GM19239 (cell line): Measurements from ENCODE around the gene UPP1.
A peak's percentile ranks its signal among the peaks of the same experiment; 100 is the strongest.
"Not testable (repeated sequence)": the region's sequence is repeated elsewhere in the genome, so short reads cannot be mapped to it uniquely, and the experiment has no call there.

Experiments used
- DNase-seq: peaks from one replicate; pipeline ENCODE4 v3.0.0; 2011; ENCODE audit warnings: low spot score; ENCODE audit not compliant: insufficient read length
- FAIRE-seq: peaks from 2 replicates; lab custom pipeline; 2011; peaks lifted over from hg19 to GRCh38; lab: Jason Lieb, UNC

Gene UPP1

DNA sequence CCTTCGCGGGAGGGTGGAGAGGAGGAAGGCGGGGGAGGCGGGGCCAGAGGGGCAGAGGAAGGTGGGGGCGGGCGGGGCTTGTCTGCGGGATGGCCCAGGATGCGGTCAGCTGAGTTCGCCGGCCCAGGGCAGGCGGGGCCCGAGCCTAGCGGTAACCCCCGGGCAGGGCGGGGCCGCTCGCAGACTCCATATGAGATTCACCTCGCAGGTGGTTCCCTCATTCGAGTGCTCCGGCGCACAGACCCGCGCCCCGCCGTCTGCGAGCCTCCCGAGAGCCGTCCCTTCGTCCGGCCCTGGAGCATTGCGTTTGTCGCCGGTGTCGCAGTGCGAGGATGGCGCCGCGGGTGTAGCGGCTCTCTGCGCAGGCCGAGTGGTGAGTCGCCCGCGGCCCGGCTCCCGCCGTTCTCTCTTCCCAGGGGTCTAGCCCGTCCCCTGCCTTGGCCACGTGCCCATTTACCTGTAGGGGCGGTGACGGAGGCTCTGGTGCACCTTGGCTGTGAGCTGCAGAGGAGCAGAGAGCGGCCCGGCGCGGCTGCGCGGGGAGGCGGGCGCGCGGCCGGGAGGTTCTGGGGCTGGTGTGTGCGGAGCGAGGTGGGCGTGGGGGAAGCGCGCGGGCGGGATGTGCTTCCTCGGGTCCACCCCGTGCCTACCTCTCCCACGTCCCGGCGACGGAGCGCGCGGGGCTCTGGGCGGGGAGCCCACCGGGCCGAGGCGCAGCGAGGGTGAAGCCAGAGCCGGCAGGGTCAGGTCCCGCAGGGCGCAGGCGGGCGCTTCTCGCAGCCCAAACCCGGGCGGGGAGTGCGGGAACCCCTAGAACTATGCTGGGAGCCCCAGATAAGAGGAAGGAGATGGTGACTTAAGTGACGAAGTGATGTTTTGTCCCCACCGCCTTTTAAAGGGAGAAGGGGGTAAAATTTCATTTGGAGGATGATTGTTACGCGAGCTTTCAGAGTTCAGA lies at the start of gene UPP1:
UPP1 (plus strand) TSS at position 220 of the 958 bp plus-strand sequence. CDS start 5,519 bp downstream, outside the sequence.
- peak; percentile 79 for DNase-seq
- FAIRE-seq: no peak

DNA sequence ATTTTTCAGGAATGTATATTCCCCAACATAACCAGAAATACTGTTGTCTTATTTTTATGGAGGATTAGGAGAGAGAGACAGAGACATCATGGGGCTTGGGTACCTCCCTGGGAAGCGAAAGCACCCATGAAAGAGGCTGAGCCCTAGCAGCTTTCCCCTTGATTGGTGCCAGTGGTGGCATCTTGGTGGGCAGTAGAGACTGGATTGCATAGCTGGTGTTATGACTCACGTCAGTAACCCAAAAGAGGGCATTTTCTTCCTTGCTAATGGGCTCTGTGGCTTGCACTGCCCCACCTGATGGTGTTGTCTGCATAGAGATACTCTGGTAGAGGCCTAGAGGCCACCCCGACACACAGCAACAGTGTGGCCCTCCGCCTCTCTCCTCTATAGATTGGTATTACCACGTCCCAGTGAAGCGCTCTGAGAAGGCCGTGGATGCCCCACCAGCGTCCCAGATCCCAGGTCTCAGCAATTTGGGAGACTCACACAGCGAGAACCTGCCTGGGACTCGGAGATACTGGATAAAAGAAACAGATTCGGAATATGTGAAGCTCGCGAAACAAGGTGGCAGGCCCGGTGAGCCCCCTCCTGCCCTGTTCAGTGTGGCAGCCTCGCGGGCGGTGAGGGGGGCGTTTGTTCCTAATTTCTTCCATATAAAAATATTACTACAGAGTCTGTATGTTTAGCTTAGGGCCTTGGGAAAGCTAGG lies 48.0 kb upstream of the UPP1 start:
- FAIRE-seq (no peak), DNase-seq (no peak)

DNA sequence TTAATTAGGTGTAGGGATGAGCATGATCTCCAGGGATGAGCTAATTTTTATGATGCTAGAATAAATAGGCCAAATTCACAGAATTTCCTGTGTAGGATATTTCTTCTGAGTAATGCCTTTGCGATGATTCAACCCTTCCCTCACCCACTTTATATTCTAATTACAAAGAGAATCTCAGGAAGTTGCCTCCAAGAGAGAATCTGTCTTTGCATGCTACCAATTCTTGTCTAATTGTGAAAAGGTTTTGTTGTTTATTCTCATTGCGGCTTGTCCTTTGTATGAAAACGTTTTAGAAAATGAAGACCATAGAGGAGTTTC lies 47.5 kb upstream of the UPP1 start:
- no peak for FAIRE-seq
- no peak for DNase-seq

DNA sequence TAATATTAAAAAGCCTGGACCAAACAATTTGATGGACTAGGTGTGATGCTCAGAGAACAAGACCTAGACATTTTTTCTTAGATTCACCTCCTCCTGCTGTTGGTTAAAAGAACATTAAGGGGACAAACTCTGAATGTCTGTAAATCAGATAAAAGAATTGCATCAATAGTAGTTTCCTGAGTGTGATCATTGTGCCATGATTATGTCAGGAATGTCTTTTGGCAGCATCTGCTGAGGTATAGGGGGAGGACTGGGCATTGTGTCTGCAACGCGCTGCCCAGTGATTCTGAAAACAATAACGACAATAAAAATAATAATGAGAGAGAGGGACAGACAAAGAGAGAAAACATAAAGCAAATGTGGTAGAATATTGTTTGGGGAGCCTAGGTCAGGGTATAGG lies 46.8 kb upstream of the UPP1 start:
- DNase-seq (no peak), FAIRE-seq (no peak)

DNA sequence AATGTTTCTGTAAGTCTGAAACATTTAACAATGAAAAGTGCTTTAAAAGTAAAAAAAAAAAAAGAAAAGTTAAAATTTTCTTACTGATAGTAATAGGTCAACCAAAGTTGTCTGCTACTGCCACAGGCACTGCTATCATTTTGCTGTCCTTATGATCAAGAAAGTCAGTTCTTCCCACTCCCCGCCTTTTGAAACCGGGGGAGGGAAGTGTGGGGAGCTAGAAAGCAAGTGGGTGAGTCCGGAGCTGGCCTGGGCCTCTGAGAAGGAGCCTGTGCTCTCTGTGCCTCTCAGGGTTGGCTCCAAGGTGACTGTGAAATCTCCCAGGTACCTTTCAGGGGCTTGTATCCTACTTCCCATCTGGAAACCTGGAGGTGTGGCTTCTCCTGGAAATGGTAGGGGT lies 46.4 kb upstream of the UPP1 start:
- FAIRE-seq: no peak

DNA sequence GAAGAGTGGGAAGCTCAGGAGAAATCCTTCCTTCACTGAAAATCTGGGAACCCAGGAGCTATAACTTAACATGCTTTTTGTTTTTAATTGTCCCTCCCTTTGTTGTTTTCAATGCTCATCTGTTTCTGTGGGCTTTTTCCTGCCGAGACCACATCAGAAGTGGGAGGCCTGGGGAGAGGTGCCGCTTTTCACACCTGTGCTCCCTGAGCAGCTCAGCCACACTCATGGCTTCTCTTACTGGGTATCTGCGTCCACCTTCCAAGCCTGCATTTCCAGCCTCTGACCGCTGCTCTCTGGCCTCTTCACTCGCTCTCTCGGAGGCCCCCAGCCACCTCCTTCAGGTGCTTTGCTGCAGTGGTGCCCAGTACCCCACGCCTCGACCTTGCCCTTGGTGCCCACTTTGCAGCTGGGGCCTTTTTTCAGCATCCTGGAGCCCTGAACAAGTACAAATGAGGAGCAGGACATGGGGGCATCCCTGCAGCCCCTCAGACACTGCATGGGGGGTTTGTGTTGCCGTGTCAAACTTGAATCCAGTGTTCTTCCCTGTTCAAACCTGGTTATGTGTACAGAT lies 43.8 kb upstream of the UPP1 start:
- FAIRE-seq: no peak
- no peak for DNase-seq

More for the DNA sequence above, 46.4 kb upstream of the UPP1 start:
- DNase-seq: no peak

DNA sequence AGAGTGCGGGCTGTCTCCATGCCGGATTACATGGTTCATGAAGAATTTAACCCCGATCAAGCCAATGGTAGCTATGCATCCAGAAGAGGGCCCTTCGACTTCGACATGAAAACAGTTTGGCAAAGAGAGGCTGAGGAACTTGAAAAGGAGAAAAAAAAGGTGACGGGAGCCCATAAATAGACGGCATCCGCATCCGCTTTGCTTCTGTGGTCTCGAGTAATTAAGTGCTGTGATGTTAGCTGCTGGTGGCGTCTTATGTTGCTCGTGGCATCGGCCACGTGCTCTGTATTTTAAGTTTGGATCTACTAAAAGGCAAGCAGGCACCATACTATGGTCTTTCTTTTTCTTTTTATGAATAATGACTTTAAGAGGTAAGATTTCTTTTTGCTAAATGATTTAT lies 42.6 kb upstream of the UPP1 start:
- FAIRE-seq: no peak
- DNase-seq: no peak

DNA sequence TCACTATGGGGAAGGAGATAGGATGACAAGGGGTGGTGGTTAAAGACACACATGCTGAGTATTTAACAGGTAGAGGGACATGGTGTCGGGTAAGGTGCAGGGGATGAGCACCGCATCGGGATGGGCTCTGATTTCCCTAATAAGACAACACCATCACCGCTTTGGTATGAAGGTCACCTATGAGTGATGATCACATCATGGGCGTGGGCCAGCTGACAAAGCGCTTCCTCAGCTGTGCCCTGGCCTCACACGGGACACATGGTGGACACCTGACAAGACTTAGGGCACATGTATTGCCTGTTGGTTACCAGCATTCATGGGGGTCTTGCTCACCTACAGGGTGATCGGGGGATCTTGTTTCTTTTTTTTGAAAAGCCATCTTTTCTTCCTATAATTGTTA lies 41.0 kb upstream of the UPP1 start:
- DNase-seq: no peak
- FAIRE-seq: no peak

DNA sequence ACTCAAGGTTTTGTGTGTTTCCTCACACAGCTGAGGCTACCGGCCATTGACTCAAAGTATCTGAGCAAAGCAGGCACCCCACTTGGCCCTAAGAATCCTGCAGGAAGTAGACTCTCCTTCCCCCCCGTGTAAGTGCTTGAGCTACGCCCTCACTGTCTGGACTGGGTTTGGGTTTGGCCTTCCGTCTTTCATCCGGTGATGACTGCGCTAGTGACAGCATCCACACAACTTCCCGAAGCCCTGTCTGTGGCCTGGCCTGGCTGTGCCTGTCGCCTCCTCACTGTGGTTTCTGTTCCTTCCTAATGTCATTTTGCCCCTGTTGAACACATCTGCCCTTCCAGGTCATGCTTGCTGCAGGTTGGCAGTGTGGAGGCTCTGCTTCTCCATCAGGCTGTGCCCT lies 39.2 kb upstream of the UPP1 start:
- DNase-seq: no peak
- no peak for FAIRE-seq

DNA sequence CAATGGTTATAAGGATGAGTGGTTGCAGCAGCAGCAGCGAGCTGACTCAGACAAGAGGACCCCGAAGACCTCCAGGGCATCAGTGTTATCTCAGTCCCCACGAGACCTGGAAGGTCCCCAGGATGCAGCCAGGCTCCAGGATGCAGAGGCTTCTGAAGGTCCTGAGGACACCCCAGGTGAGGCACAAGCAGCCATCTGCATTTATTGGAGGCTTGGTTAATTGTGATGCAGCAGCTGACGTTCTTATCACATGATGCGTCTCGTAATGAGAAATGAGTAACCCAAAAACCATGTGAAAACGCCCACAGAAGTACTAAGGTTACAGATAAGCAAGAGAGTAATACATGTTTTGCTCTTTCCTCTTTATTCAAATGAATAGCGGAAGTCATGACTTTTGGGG lies 36.3 kb upstream of the UPP1 start:
- DNase-seq (no peak), FAIRE-seq (no peak)

DNA sequence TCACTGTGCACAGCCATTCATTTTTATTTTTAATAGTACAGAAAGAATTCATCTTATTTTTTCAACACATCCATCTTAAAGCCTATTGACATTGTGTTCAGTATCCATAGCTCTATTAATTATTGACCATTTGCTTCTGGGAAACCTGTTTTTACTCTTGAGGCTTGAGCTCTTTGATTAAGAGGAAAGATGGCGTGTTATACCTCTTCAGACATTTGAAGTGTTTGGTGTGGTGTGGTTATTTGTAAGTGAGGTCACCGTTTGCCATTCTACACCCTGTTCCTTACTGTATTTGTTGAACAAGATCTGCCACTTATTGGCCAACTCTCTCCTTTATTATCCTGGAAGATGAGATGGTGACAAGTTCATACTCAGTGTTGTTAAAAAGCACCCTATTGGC lies 35.3 kb upstream of the UPP1 start:
- DNase-seq (no peak), FAIRE-seq (no peak)

DNA sequence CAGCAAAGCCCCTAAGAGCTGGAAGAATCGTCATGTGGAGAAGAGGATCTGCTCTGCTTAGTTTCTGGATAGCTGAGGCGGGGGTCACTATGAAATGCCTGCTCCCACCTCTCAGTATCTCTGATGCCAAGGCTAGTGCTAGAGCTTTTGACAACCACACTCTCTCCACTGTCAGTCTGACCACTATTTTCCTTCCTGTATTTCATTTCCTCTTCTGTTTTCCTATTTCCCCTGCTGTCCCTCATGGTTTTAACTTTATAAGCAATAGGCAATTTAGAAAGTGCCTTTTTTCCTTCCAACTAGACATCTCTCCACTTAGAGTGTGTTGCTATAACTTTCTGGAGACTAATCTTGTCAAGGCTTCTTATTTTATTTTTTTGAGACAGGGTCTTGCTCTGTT lies 30.1 kb upstream of the UPP1 start:
- DNase-seq (no peak), FAIRE-seq (no peak)

DNA sequence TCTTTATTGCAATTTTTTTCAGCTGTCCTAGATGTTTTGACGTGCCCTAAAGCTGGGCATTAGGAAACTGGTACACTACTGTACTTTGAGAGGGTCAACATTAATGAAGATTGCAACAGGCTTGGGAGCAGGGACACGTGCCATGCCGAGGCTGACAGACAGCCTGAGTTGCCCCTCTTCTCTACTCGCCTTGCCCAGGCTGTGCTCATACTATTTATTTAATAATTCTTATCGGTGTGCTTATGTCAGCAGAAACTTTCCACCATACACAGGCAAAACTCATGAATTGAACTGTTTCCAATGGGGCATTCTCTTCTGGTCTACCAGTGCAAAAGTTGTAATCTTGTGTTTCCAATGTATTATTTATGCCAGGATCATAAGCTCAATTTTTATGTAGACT lies 29.4 kb upstream of the UPP1 start:
- FAIRE-seq (no peak), DNase-seq (no peak)

DNA sequence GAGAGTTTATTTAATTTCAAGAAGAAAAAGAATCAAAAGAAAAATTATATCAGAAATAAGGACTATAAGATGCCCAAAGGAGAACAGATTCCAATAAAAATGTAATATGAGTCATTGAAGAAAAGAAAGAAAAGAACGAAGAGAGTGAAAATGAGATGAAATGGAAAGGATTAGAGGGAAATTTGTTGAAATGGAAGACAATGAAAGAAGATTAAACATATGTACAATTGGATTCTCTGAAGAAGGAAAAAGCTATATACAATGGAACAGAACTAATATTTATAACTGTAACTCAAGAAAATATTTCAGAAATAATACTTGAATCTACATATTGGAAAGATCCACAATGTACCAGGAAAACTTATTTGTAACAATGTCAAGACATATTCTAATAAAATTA lies 25.1 kb upstream of the UPP1 start:
- FAIRE-seq: no peak
- no peak for DNase-seq

DNA sequence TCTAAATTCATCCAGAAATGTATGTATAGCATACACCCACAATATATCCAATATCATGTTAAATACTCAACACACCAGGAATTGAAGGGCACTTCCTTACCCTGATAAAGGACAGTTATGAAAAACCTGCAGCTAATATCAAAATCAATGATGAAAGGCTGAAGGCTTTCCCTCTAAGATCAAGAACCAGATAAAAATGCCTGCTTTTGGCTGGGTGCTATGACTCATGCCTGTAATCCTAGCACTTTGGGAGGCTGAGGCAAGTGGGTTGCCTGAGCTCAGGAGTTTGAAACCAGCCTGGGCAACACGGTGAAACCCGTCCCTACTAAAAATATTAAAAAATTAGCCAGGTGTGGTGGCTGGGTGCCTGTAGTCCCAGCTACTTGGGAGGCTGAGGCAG lies 21.6 kb upstream of the UPP1 start:
- FAIRE-seq: no peak
- no peak for DNase-seq

DNA sequence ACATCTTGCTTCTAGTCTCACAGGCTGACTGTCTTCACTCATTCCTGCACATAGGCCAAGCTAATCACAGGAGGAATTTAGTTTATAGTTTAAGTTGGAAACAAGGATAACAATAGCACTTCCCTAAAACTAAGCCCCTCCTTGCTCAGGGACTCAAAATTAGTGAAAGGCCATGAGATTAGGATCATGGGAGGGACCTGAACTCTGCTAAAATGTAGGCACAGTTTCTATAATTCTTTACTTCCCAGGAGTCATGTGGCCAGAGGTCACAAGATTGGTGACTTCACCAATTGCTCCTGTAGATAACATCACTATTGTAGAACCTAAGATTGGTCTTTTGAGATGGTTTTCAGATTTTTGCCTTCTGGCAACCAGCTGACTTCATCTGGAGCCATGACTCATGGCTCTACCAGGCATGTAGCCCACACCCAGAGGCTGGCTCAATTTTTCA lies 14.8 kb upstream of the UPP1 start:
- no peak for FAIRE-seq
- DNase-seq: no peak

DNA sequence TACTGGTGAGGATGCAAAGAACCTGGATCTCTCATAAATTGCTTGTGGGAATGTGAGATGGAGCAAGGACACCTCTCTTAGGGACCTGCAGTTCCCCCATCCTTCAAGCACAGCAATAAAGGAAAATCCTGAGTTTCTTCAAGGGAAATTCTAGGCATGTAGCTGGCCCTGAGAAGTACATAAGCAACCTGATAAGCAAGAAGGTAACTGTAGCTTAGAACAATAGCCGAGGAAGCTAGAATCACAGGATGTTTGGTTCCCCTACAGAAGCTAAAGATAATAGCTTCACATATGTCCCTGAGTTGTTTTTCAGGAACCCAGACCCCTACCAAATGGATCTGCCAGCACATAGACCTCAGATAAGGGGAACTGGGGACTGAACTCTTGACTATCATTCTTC lies 11.6 kb upstream of the UPP1 start:
- no peak for FAIRE-seq
- DNase-seq: no peak

DNA sequence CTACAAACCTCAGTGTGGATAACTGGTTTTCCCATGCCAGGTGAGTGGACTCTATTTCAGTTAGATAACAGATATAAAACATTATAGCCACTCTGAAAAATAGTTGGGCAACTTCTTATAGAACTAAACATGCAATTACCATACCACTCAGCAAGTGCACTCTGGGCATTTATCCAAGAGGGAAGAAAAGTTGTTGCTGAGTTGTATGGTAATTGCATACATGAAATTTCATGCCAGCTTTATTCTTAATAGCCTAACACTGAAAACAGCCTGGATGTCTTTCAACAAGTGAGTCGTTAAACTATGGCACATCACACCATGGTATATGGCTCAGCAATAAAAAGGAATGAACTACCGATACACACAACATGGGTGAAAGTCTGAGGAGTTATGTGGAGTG lies 10.6 kb upstream of the UPP1 start:
- DNase-seq: no peak
- FAIRE-seq: no peak

DNA sequence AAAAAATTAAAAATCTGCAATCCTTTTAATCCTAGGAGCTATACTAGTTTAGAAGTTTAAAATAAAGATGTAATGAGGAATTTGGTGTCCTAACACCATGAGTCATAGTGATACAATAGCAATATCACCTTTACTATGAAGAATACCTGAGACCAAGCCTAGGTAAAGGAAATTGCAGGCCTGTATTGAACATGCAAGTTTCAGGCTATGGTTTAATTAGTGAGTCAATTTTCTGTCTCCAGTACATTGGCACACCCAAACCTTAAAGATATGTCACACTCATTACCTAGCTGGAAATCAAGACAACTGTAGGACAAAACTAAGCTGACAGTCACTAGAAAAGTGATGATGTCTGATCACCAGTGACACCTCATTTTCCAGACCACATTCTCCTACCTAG lies 6.7 kb upstream of the UPP1 start:
- not testable (repeated sequence) for FAIRE-seq, DNase-seq

DNA sequence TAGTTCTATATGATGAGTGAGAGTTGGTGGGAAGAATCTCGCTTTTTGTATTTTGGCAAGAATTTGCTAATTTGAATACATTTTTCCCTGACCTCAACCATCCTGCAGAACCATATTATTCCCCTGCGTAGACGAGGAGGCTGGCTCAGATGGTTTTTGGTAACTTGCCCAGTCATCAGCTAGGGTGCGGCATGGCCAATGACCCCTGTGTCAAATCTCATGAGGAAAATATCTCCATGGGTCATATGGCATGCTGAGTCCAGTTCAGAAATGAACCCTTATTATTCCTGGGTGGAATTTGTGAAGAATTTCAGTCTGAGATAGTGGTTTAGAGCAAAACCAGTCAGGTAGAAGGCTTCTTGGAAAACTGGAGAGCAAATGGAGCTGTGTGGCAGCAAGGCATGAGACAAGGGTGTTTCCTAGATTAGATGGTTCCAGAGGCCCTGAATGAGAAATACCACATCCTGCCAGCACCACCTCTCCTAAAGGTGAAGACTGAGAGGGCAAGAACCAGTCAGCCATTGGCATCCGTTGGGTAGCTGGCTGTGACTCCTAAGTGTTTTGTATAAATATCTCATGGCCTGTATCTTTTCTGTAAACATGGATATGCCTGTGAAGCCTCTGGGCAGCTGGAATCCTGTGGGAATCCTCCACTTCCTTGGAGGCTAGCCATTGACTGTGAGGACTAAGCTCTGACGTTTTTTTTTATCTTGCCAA lies 5.8 kb upstream of the UPP1 start:
- DNase-seq: no peak
- FAIRE-seq: no peak
